Nephron (organoid): Measurements from ENCODE around the gene TESMIN.

ENCODE experiments used
- H3K27ac Mint-ChIP-seq, 3 experiments: 2 replicates each; pipeline ENCODE4 v1.8.0; 2020; ENCODE audit warnings: mixed read lengths in 3 of 3, mild to moderate bottlenecking in 2 of 3, moderate library complexity in 1 of 3
- H3K27me3 Mint-ChIP-seq: 2 replicates; pipeline ENCODE4 v1.8.0; 2021; ENCODE audit warnings: low read depth, mild to moderate bottlenecking, moderate library complexity, mixed read lengths
- H3K36me3 Mint-ChIP-seq: 2 replicates; pipeline ENCODE4 v1.8.0; 2020; ENCODE audit warnings: low read depth, mixed read lengths
- H3K4me1 Mint-ChIP-seq: 2 replicates; pipeline ENCODE4 v1.8.0; 2020; ENCODE audit warnings: mixed read lengths
- H3K4me3 Mint-ChIP-seq, 3 experiments: 2 replicates each; pipeline ENCODE4 v1.8.0; 2020; ENCODE audit warnings: mild to moderate bottlenecking in 3 of 3, mixed read lengths in 3 of 3, moderate library complexity in 2 of 3
- H3K9me3 Mint-ChIP-seq: 2 replicates; pipeline ENCODE4 v1.8.0; 2020; ENCODE audit warnings: mixed read lengths
- CTCF ChIP-seq, 3 experiments: fragments of 200-600 bp; sonication (generic); IDR thresholded peaks; one replicate each; pipeline ENCODE4 v1.5.0; 2021; ENCODE audit warnings: antibody characterized with exemption in 3 of 3; ENCODE audit not compliant: unreplicated experiment in 3 of 3

Gene TESMIN

DNA sequence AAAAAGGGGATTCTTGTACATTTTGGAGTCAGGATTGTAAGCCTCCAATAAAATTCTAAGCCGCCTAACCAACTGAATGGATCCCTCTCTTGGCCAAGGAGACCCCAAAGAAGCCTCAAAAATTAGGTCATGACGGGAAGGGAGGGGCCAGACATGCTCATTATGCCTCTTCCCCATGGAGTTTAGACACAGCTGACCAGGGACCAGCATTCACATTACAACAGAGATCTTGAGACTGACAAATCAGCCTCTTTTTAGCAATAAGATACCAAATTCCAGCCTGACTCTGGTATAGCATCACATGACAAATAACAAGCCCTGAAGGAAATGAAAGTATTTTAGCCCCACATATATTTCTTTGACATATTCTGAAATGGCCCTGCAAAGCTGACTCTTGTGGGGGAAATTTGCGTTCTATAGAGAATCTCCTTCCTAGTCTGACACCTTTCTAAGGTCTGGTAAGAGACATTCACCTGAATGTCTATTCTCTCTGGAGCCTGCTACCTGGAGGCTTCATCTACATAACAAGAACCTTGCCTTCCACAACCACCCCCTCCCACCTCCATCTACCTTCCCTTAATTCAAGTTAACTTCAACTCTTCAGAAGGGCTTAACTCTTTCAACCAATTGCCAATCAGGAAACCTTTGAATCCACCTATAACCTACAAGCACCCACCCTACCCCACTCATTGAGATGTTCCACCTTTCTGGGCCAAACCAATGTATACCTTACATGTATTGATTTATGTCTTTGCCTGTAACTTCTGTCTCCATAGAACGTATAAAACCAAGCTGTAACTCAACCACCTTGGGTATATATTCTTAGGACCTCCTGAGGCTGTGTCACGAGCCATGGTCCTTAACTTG is 56.7 kb downstream of the TESMIN start:
- Mint-ChIP-seq H3K4me3 (no peak overlapping the region), H3K27ac (no peak overlapping the region), H3K27me3 (peaks cover 49% of the 10 kb centered on the region), H3K4me1 (peaks cover 6% of the 10 kb centered on the region), H3K36me3 (no peaks in the 10 kb centered on the region), H3K9me3 (peaks cover 7% of the 10 kb centered on the region)
- no peak for TF ChIP-seq CTCF (IDR thresholded peaks at IDR 0.05; ENCODE audit: unreplicated experiment in 3 of 3)

GRCh38 chr11:68693484-68693882 is 57.8 kb downstream of the TESMIN start:
- Mint-ChIP-seq H3K27ac (no peak overlapping the region), H3K9me3 (peaks cover 7% of the 10 kb centered on the region)

DNA sequence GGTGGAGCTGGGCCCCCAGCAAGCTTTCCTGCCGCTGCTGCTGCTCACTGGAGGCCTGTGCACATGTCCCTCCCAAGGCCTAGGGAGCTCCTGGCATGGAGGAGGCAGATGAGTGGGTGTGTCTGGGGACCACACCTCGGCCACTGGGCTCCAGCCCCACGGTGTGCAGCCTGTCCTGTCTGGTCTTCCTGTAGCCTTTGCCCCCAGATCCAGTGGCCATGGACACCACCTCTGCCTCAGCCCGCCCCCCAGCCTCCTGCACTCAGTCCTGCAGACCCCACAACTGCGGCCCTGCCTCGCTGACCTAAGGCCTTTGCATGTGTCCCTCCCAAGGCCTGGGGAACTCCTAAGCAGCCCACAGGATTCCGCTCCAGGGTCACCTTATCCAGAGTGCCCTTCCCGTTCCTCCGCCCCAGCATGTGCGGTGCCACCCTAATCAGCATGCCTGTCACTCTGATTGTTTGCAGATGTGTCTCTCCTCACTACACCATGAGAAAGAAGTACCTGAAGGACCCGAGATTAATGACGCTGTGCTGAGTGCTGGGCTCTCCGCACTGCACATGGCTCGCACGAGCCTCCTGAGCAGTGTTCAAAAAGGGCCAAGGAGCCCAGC is 58.3 kb downstream of the TESMIN start:
- H3K4me3 Mint-ChIP-seq: no peak overlapping the region
- TF ChIP-seq CTCF (IDR thresholded peaks at IDR 0.05; ENCODE audit: unreplicated experiment in 3 of 3): no peak
- no peak overlapping the region for H3K27ac Mint-ChIP-seq
- H3K4me1 Mint-ChIP-seq: peaks cover 6% of the 10 kb centered on the region
- H3K27me3 Mint-ChIP-seq: peaks cover 56% of the 10 kb centered on the region
- peaks cover 7% of the 10 kb centered on the region for H3K9me3 Mint-ChIP-seq
- no peaks in the 10 kb centered on the region for H3K36me3 Mint-ChIP-seq

More at GRCh38 chr11:68693484-68693882, 57.8 kb downstream of the TESMIN start:
- Mint-ChIP-seq H3K4me3 (no peak overlapping the region), H3K27me3 (peaks cover 54% of the 10 kb centered on the region), H3K4me1 (peaks cover 6% of the 10 kb centered on the region), H3K36me3 (no peaks in the 10 kb centered on the region)
- no peak for TF ChIP-seq CTCF (IDR thresholded peaks at IDR 0.05; ENCODE audit: unreplicated experiment in 3 of 3)

DNA sequence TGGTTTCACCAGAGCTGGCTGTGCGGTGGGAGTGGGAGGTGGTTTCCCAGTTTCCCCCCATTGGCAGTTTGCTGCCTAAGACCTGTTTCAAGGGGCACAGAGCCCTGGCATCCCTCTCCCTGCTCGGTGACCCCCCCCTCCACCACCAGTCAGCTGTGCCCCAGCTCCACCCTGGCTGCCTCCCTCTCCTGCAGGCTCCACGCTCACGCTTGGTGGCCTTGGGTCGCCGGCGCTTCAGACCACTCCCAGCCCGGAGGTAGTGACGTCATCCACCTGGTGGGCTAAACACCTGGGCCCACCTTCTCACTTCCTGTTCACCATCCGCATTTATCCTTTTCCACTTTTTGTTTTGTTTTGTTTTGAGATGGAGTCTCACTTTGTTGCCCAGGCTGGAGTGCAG is 59.2 kb downstream of the TESMIN start:
- H3K4me3 Mint-ChIP-seq: no peak overlapping the region
- TF ChIP-seq CTCF (IDR thresholded peaks at IDR 0.05; ENCODE audit: unreplicated experiment in 3 of 3): no peak
- H3K27me3 Mint-ChIP-seq: peaks cover 60% of the 10 kb centered on the region
- no peaks in the 10 kb centered on the region for H3K36me3 Mint-ChIP-seq
- peaks cover 14% of the 10 kb centered on the region for H3K4me1 Mint-ChIP-seq
- H3K9me3 Mint-ChIP-seq: peaks cover 4% of the 10 kb centered on the region
- H3K27ac Mint-ChIP-seq: no peak overlapping the region

DNA sequence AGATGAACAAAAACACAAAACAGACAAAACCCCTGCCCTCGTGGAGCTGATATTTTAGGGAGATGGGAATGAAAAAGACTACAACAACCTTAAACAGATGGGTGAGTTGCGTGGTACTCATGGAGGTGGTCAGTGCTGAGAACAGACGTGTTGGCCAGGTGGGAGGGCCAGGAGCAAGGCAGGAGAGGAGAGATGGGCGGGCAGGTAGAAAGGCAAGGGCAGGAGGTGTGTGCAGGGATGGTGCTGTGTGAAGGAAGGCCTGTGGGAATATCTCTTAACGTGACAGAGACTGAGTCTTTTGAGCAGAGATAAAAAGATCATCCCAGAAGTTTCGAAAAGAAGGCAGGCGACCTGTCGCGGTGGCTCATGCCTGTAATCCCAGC is 59.9 kb downstream of the TESMIN start:
- Mint-ChIP-seq H3K4me1 (peaks cover 17% of the 10 kb centered on the region), H3K27ac (no peak overlapping the region), H3K27me3 (peaks cover 68% of the 10 kb centered on the region), H3K36me3 (no peaks in the 10 kb centered on the region), H3K4me3 (no peak overlapping the region), H3K9me3 (peaks cover under 1% of the 10 kb centered on the region)
- no peak for TF ChIP-seq CTCF (IDR thresholded peaks at IDR 0.05; ENCODE audit: unreplicated experiment in 3 of 3)
